ENCODE data around the gene KAT2A. TPM values are rescaled to one million over a fixed set of nuclear protein-coding genes. Genes with fewer than 3 reads are reported as not detected.

The KAT2A gene
- total and polyA plus RNA-seq, 12 donors: 16.0 to 671 (median 57.3) TPM

- Histone ChIP-seq H3K9me3 (replicated peaks in 1 of 3) (no peaks in the 10 kb centered on the region), H3K4me1 (replicated peaks in 1 of 2) (peaks cover 19 to 31% of the 10 kb centered on the region in 2 donors), H3K36me3 (replicated peaks in 1 of 2) (peaks cover 0 to 27% of the 10 kb centered on the region in 2 donors), H3K4me3 (no peak overlapping the region), H3K27ac (peak overlapping the region in 3 of 5 donors; percentile 88 to 93 (median 88)), H3K27me3 (no peaks in the 10 kb centered on the region)
- no peak for DNase-seq
- TF ChIP-seq POLR2A (IDR thresholded peaks at IDR 0.05): no peak
- TF ChIP-seq CTCF (IDR thresholded peaks at IDR 0.05): no peak
- WGBS, 4 donors: 79 to 87% (median 83%) methylated on average over 5 to 11 of the region's 11 CpGs
- intact Hi-C loops (cut with DNase I): loop anchor here (5.0 kb wide), 2 partner anchors 84 to 149 kb away; no protein-coding TSS in a partner anchor
These were observed 9.9 kb downstream of the KAT2A start for GRCh38 chr17:42111265-42111636.

GRCh38 chr17:42110301-42111264 lies 10.6 kb downstream of the KAT2A start:
- H3K27me3 ChIP-seq: no peaks in the 10 kb centered on the region
- H3K9me3 ChIP-seq (replicated peaks in 1 of 3): no peaks in the 10 kb centered on the region
- H3K36me3 ChIP-seq (replicated peaks in 1 of 2): peaks cover 0 to 22% of the 10 kb centered on the region in 2 donors
- intact Hi-C loops (cut with DNase I): loop anchor here (5.0 kb wide), 2 partner anchors 83 to 148 kb away; no protein-coding TSS in a partner anchor
- H3K4me1 ChIP-seq (replicated peaks in 1 of 2): peaks cover 13 to 24% of the 10 kb centered on the region in 2 donors
- TF ChIP-seq POLR2A (IDR thresholded peaks at IDR 0.05) (no peak), CTCF (IDR thresholded peaks at IDR 0.05) (no peak)
- WGBS, 4 donors: 83 to 90% (median 86%) methylated on average over 13 to 18 of the region's 18 CpGs
- H3K4me3 ChIP-seq: no peak overlapping the region
- H3K27ac ChIP-seq: no peak overlapping the region
- no peak for DNase-seq

GRCh38 chr17:42109086-42109485 lies 12.1 kb downstream of the KAT2A start:
- Histone ChIP-seq H3K4me3 (no peak overlapping the region), H3K4me1 (replicated peaks in 1 of 2) (peaks cover 13 to 23% of the 10 kb centered on the region in 2 donors), H3K36me3 (replicated peaks in 1 of 2) (peaks cover 0 to 22% of the 10 kb centered on the region in 2 donors), H3K27me3 (no peaks in the 10 kb centered on the region), H3K9me3 (replicated peaks in 1 of 3) (no peaks in the 10 kb centered on the region), H3K27ac (no peak overlapping the region)
- intact Hi-C loops (cut with DNase I): no loop called here
- no peak for TF ChIP-seq CTCF (IDR thresholded peaks at IDR 0.05)
- TF ChIP-seq POLR2A (IDR thresholded peaks at IDR 0.05): no peak
- WGBS, 4 donors: 85 to 91% (median 90%) methylated on average over 2 to 9 of the region's 9 CpGs
- DNase-seq: no peak

Data from adrenal gland (tissue), 12 donors.